ENCODE results near the gene RABGGTA.

DNA sequence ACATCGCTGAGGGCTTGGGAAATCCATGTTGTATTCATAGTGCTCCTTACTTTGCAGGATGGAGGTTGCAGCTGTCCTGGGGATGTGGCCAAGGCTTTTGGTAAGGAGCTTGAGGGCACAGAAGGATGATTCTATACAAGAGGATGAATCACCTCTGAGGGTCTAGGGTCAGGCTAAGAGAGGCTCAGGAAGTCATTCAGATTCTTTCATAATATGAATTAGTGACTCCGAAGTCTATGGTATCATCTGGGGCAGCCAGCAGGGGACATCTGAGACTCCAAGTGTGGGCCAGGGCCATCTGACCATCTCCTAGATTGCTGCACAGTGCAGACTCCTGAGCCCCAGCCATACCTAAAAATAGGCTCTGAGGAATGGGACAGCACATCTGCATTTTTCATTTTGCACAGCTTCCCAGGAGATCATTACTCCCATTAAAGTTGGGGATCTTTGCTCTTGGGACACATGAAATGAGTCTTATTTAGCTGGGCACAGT, 33.9 kb downstream of the RABGGTA start:
- TF ChIP-seq CTCF (IDR thresholded peaks at IDR 0.05), result no peak
- no peak for TF ChIP-seq EZH2 (IDR thresholded peaks at IDR 0.05; ENCODE audit: borderline replicate concordance, insufficient read depth, low read depth, low read length, poor library complexity, severe bottlenecking)
